Smooth muscle cell (in vitro differentiated cells): ENCODE results near the gene KATNBL1. TPM values are rescaled to one million over a fixed set of nuclear protein-coding genes. Genes with fewer than 3 reads are reported as not detected.

Experiments
- DNase-seq: peaks from one replicate; lab custom pipeline; 2025; ENCODE audit not compliant: unreplicated experiment; lab: John Stamatoyannopoulos, UW
- H2AFZ ChIP-seq: fragments of 200-600 bp; sonication (generic); 2 replicates; pipeline ENCODE4 v1.6.0; 2016; ENCODE audit warnings: antibody characterized with exemption, low read depth, mild to moderate bottlenecking
- H3F3A ChIP-seq: fragments of 200-600 bp; sonication (generic); 2 replicates; pipeline ENCODE4 v1.6.0; 2017; ENCODE audit warnings: antibody characterized with exemption, low read depth
- H3K27ac ChIP-seq: fragments of 200-600 bp; sonication (generic); 2 replicates; pipeline ENCODE4 v1.5.1; 2016; ENCODE audit warnings: low read depth, mild to moderate bottlenecking
- H3K27me3 ChIP-seq: fragments of 200-600 bp; sonication (generic); 2 replicates; pipeline ENCODE4 v1.6.1; 2016; ENCODE audit warnings: low read depth, mild to moderate bottlenecking
- H3K36me3 ChIP-seq: fragments of 200-600 bp; sonication (generic); 2 replicates; pipeline ENCODE4 v1.5.1; 2016; ENCODE audit warnings: low read depth
- H3K4me1 ChIP-seq: fragments of 200-600 bp; sonication (generic); 2 replicates; pipeline ENCODE4 v1.5.1; 2016; ENCODE audit warnings: low read depth
- H3K4me2 ChIP-seq: fragments of 200-600 bp; sonication (generic); 2 replicates; pipeline ENCODE4 v1.6.0; 2016; ENCODE audit warnings: mild to moderate bottlenecking
- H3K4me3 ChIP-seq: fragments of 200-600 bp; sonication (generic); 2 replicates; pipeline ENCODE4 v1.5.1; 2016; ENCODE audit warnings: mild to moderate bottlenecking
- H3K79me2 ChIP-seq: fragments of 200-600 bp; sonication (generic); 2 replicates; pipeline ENCODE4 v1.6.0; 2016; ENCODE audit warnings: low read depth, mild to moderate bottlenecking
- H3K9ac ChIP-seq: fragments of 200-600 bp; sonication (generic); 2 replicates; pipeline ENCODE4 v1.6.0; 2016; ENCODE audit warnings: low read depth
- H3K9me3 ChIP-seq: fragments of 200-600 bp; sonication (generic); replicated peaks from 2 replicates; pipeline ENCODE4 v1.5.1; 2016; ENCODE audit warnings: low read depth
- H4K20me1 ChIP-seq: fragments of 200-600 bp; sonication (generic); 2 replicates; pipeline ENCODE4 v1.6.0; 2016; ENCODE audit warnings: low read depth
- WGBS: methylation state at CpG from one replicate; pipeline ENCODE4 v1.1.7; 2016; ENCODE audit warnings: low lambda C conversion rate; 5-methylcytosine and 5-hydroxymethylcytosine counted together
- polyA plus RNA-seq: library from polyadenylated mRNA; unstranded; fragments of >200 nt; fragmentation: Nextera tagmentation; extraction: Ambion mirVana; gene quantifications from 2 replicates; pipeline ENCODE4 v1.2.1, GENCODE V29; 2016
- total RNA-seq: library from RNA; depleted of rRNA; stranded (reverse); fragments of >200 nt; gene quantifications from 2 replicates; pipeline ENCODE4 v1.2.3, GENCODE V29; 2014
- TF ChIP-seq, protein P1 (sequence below): fragments of 200-600 bp; sonication (generic); IDR thresholded peaks from 2 replicates; pipeline ENCODE4 v1.5.1; 2017; ENCODE audit warnings: borderline replicate concordance, mild to moderate bottlenecking, antibody characterized with exemption; ENCODE audit not compliant: insufficient read depth, poor library complexity, severe bottlenecking

Gene KATNBL1
- total and polyA plus RNA-seq, 2 experiments from 2014 or later: 62.3 to 91.8 TPM

DNA sequence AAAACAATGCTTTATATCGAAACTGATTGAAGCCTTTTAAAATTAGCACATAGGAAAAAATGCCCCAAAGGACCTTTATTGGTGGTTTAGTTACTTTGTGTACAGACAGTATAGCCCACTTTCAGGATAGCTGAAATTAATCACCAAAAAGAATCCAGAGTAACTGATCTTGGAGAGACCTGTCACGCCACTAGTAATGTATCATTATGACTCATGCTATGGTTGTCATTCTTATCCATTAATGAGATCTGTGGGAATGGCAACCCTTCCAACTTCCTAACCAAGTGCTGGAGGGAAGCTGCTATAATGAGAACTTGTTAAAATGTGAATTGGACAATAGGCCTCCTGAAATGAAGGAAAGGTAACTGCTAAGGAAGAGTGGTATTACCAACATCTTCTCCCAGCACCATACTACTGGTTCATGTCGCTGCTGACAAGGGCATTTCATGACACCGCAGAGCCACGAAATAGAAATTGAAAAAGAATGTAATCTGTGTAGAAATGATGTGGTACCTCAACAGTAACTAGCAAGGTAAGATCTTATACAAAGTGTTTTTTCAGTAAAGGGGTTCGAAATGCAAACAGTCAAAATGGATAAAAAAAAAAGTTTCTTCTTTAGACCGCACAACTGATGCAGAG is 7.8 kb upstream of the KATNBL1 start:
- no peak overlapping the region for H3K27ac ChIP-seq
- 87% methylated on average over 7 of the region's 7 CpGs for WGBS
- H3K4me2 ChIP-seq: no peak overlapping the region

GRCh38 chr15:34216527-34217270 is 6.8 kb upstream of the KATNBL1 start:
- Histone ChIP-seq H3K4me2 (no peak overlapping the region), H3K4me3 (no peak overlapping the region), H4K20me1 (no peaks in the 10 kb centered on the region), H2AFZ (no peak overlapping the region), H3K9ac (no peak overlapping the region), H3K79me2 (no peaks in the 10 kb centered on the region), H3K27me3 (no peaks in the 10 kb centered on the region), H3F3A (no peaks in the 10 kb centered on the region), H3K4me1 (no peaks in the 10 kb centered on the region), H3K36me3 (no peaks in the 10 kb centered on the region), H3K9me3 (no peaks in the 10 kb centered on the region), H3K27ac (no peak overlapping the region)
- TF ChIP-seq, protein P1, sequence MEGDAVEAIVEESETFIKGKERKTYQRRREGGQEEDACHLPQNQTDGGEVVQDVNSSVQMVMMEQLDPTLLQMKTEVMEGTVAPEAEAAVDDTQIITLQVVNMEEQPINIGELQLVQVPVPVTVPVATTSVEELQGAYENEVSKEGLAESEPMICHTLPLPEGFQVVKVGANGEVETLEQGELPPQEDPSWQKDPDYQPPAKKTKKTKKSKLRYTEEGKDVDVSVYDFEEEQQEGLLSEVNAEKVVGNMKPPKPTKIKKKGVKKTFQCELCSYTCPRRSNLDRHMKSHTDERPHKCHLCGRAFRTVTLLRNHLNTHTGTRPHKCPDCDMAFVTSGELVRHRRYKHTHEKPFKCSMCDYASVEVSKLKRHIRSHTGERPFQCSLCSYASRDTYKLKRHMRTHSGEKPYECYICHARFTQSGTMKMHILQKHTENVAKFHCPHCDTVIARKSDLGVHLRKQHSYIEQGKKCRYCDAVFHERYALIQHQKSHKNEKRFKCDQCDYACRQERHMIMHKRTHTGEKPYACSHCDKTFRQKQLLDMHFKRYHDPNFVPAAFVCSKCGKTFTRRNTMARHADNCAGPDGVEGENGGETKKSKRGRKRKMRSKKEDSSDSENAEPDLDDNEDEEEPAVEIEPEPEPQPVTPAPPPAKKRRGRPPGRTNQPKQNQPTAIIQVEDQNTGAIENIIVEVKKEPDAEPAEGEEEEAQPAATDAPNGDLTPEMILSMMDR: no peak
- no peak for DNase-seq

More for the DNA sequence above, 7.8 kb upstream of the KATNBL1 start:
- no peaks in the 10 kb centered on the region for H3K9me3 ChIP-seq
- TF ChIP-seq, protein P1: no peak
- no peaks in the 10 kb centered on the region for H3K79me2 ChIP-seq
- no peaks in the 10 kb centered on the region for H3K36me3 ChIP-seq
- H2AFZ ChIP-seq: no peak overlapping the region
- H3K4me1 ChIP-seq: no peaks in the 10 kb centered on the region
- H3K4me3 ChIP-seq: no peak overlapping the region
- H4K20me1 ChIP-seq: no peaks in the 10 kb centered on the region
- no peak overlapping the region for H3K9ac ChIP-seq
- no peaks in the 10 kb centered on the region for H3K27me3 ChIP-seq
- H3F3A ChIP-seq: peaks cover under 1% of the 10 kb centered on the region
- no peak for DNase-seq

DNA sequence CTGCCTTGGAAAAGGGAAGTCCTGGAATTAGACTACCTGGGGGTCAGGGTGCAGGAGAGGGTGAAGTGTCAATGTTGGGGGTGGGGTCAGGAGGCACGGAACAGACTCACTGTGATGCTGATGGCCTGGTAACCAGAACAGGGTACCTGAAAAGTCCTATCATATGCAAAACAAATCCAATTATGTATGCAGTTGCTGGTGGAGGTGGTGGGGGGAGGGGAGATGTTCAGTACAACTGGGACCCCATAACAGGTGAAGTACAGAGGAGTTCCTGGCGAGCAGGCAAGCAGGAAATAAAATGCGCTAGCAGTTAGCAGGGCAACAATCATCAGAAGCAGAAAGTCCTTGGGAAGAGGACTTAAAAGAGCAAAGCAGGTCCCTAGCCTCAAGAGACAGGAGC is 4.2 kb upstream of the KATNBL1 start:
- peak overlapping the region; percentile 55 for H2AFZ ChIP-seq
- no peak overlapping the region for H3K4me3 ChIP-seq
- H3K36me3 ChIP-seq: no peaks in the 10 kb centered on the region
- no peak overlapping the region for H3K4me2 ChIP-seq
- peaks cover 2% of the 10 kb centered on the region for H3K79me2 ChIP-seq
- H3K27me3 ChIP-seq: no peaks in the 10 kb centered on the region
- TF ChIP-seq, protein P1: no peak
- no peak overlapping the region for H3K9ac ChIP-seq
- H3K27ac ChIP-seq: no peak overlapping the region
- no peaks in the 10 kb centered on the region for H4K20me1 ChIP-seq
- no peak for DNase-seq
- H3K9me3 ChIP-seq: no peaks in the 10 kb centered on the region
- H3K4me1 ChIP-seq: no peaks in the 10 kb centered on the region
- WGBS: 67% methylated on average over 3 of the region's 3 CpGs
- peaks cover 4% of the 10 kb centered on the region for H3F3A ChIP-seq
